Stimulated activated CD8-positive, alpha-beta memory T cell treated with anti-CD3 and anti-CD28 coated beads, Interleukin-12 subunit alpha, Interleukin-12 subunit beta, amount 100 ng/mL, for 4 hours (primary cell): ENCODE data around the gene TDG.
"Not testable (repeated sequence)": the region's sequence is repeated elsewhere in the genome, so short reads cannot be mapped to it uniquely, and the experiment has no call there.

Experiments used
- DNase-seq: peaks from one replicate; pipeline ENCODE4 v3.0.0-alpha.2; 2020; ENCODE audit warnings: low read depth

TDG gene

GRCh38 chr12:103960616-103961227 lies 5.0 kb upstream of the TDG start:
- DNase-seq = no peak

- no peak for DNase-seq
Measured at GRCh38 chr12:103962493-103962892, 3.2 kb upstream of the TDG start.

- DNase-seq = no peak
Measured at GRCh38 chr12:103964805-103965204, 867 bp upstream of the TDG start.

- no peak for DNase-seq
Measured at GRCh38 chr12:103965255-103965589, 450 bp upstream of the TDG start.

GRCh38 chr12:103966736-103967135 lies 1.1 kb downstream of the TDG start:
- no peak for DNase-seq

GRCh38 chr12:103969391-103969790 lies 3.7 kb downstream of the TDG start:
- DNase-seq = no peak

GRCh38 chr12:103973909-103974308 lies 8.2 kb downstream of the TDG start:
- no peak for DNase-seq

- DNase-seq = no peak
Measured at GRCh38 chr12:103975368-103975767, 9.7 kb downstream of the TDG start.

- DNase-seq = no peak
Measured at GRCh38 chr12:103978384-103978982, 12.8 kb downstream of the TDG start.

- DNase-seq = no peak
Measured at GRCh38 chr12:103986829-103987228, 21.2 kb downstream of the TDG start.

GRCh38 chr12:103994235-103994634 lies 28.6 kb downstream of the TDG start:
- DNase-seq = no peak

- DNase-seq = no peak
Measured at GRCh38 chr12:103996595-103996994, 30.9 kb downstream of the TDG start.

- no peak for DNase-seq
Measured at GRCh38 chr12:103997286-103997900, 31.7 kb downstream of the TDG start.

- DNase-seq = no peak
Measured at GRCh38 chr12:103998976-103999375, 33.3 kb downstream of the TDG start.

- no peak for DNase-seq
Measured at GRCh38 chr12:104000807-104001434, 35.2 kb downstream of the TDG start.

GRCh38 chr12:104002686-104003085 lies 37.0 kb downstream of the TDG start:
- no peak for DNase-seq

- no peak for DNase-seq
Measured at GRCh38 chr12:104003596-104003995, 37.9 kb downstream of the TDG start.

- DNase-seq = no peak
Measured at GRCh38 chr12:104006929-104007328, 41.3 kb downstream of the TDG start.

- DNase-seq = no peak
Measured at GRCh38 chr12:104010121-104010520, 44.4 kb downstream of the TDG start.

- DNase-seq = no peak
Measured at GRCh38 chr12:104010606-104011169, 45.0 kb downstream of the TDG start.

GRCh38 chr12:104011253-104011652 lies 45.6 kb downstream of the TDG start:
- no peak for DNase-seq

- DNase-seq = no peak
Measured at GRCh38 chr12:104012331-104012730, 46.7 kb downstream of the TDG start.

GRCh38 chr12:104021862-104022261 lies 56.2 kb downstream of the TDG start:
- DNase-seq = not testable (repeated sequence)
